HS-5 (cell line): ENCODE measurements around the gene SERP2.

Experiments used
- DNase-seq: peaks from one replicate; pipeline ENCODE4 v3.0.0-alpha.2; 2012; ENCODE audit warnings: low read depth

The SERP2 gene

GRCh38 chr13:44435142-44435918 lies 61.7 kb downstream of the SERP2 start:
- peak; percentile 49 for DNase-seq

GRCh38 chr13:44435919-44436510 lies 62.4 kb downstream of the SERP2 start:
- DNase-seq = no peak

DNA sequence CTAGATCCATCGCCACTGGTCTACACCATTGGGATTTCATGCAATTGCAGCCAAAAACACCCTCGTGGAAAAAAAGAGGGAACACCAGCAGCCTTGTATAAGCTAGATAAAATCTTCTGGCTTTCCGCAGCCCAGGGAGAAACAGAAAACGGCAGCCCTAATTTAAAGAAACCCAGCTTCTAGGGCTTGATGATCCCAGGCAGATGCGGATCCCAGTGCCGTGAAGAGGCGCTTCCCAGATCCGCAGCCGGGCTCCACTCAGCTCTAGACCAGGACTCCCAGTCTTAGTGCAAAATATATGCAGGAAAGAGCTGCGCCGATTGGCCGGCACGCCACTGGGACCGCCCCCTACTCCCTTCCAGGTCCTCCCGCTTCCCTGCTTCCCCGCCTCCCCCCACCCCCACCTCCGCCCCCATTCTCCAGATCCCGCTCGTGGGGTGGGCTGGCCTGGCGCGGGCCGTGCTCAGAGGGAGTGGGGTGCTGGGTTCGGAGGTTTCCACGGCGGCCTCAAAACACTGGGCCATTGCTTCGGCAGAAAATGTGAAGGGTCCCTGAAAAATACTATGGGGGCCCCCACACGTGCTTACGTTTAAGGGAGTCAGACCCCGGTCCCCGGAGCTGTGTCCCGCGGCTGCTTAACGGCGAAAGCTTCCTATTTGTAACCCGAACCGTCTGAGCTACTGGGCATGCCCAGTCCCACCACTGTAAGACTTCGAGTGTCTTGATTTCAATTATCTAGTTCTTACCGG lies 63.1 kb downstream of the SERP2 start:
- peak; percentile 37 for DNase-seq

- no peak for DNase-seq
Measured at GRCh38 chr13:44437356-44438233, 64.0 kb downstream of the SERP2 start.

DNA sequence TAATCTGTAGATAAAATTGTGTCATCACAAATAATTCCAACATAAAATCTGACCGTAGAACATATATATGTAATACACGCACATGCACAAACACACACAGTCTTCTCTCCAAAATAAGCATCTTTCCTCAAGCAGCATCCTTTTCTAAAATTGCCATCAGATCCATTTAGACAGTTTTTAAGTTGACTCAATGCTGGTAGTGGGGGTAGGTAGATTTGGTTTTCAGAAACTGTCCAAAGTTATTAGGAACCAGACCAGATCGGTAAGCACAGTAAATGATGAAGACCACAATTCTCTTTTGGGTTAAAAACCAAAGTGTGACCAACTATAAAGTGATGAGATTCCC lies 64.6 kb downstream of the SERP2 start:
- no peak for DNase-seq

DNA sequence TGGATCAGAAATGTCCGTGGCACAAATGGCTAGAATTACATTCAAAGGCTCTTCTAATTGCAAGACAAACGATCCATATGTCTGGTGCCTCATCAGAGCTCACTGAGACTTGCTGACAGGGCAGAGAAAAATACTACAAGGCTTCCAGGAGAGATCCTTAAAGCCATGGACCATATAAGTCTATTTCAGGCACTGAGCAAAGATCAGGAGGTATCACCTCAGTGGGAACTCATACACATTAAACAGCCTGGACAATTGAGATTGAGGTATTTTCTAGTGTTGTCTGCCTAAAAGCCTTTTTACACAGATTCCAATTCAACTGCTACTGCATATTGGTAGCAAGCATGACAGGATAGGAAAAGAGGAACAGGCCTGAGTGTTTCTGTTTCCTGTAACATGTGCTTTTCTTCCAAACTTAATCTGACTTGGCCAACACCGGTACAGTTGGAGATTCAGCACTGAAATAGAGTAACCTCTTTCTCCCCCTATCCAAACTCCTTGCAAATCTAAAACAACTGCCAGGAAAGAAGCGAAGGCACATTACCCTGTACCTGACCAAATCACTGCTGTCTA lies 65.9 kb downstream of the SERP2 start:
- no peak for DNase-seq

- no peak for DNase-seq
Measured at GRCh38 chr13:44440046-44440608, 66.5 kb downstream of the SERP2 start.
